Measurements from ENCODE around the gene UBAC2. TPM values are rescaled to one million over a fixed set of nuclear protein-coding genes. Genes with fewer than 3 reads are reported as not detected.

The UBAC2 gene
- total RNA-seq, 1 donor from 2014 or later: 87.7 TPM

DNA sequence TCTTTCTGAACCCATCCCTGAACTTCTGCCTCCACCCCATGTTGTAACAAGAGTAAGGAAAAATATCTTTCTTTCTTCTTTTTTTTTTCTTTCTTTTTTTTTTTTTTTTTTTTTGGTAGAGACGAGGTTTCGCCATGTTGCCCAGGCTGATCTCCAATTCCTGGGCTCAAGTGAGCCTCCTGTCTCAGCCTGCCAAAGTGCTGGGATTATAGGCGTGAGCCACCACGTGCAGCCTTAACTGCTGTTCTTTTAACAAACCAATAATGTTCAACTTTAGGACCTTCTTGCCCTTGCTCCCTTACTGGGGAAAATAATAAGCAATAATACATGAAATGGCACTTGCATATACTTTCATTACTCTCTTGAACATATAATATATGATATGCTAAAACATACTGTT lies 86.9 kb downstream of the UBAC2 start:
- no peak overlapping the region for H3K27ac Mint-ChIP-seq
- peaks cover 2% of the 10 kb centered on the region for H3K27me3 Mint-ChIP-seq (ENCODE audit: insufficient read depth, low read depth)
- H3K36me3 Mint-ChIP-seq: peaks cover 2% of the 10 kb centered on the region

DNA sequence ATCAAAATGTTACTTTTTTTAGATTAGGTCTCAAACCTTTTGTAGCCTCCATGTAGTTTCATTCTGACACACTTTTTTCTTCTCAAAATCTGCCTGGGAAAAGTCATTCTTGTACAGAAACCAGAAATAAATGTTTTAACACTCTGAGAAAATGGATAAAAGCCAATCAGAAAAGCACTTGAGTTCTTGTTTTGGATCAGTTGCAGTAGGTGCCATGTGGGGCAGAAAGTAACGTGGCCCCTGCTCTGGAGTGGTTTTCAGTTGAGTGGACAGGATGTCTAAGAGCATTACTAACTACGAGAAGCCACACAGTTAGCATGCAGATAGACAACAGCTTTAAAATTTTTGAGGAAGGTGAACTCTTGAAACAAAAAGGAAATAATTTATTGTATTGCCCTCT lies 87.4 kb downstream of the UBAC2 start:
- DNase-seq (ENCODE audit: low spot score): no peak
- no peak overlapping the region for H3K4me3 Mint-ChIP-seq
- H3K27me3 Mint-ChIP-seq (ENCODE audit: insufficient read depth, low read depth): peaks cover 2% of the 10 kb centered on the region
- peaks cover 9% of the 10 kb centered on the region for H4K20me1 ChIP-seq (ENCODE audit: low read depth)
- H3K36me3 Mint-ChIP-seq: peaks cover 2% of the 10 kb centered on the region
- no peaks in the 10 kb centered on the region for H3F3A ChIP-seq (ENCODE audit: low read depth)
- H3K9me3 Mint-ChIP-seq: no peaks in the 10 kb centered on the region
- TF ChIP-seq CTCF (IDR thresholded peaks at IDR 0.05) (no peak), EZH2phosphoT487 (IDR thresholded peaks at IDR 0.05) (no peak)
- no peaks in the 10 kb centered on the region for H3K4me1 ChIP-seq
- H3K36me3 ChIP-seq: no peaks in the 10 kb centered on the region
- H3K27ac Mint-ChIP-seq: no peak overlapping the region
- H3K9me3 ChIP-seq (ENCODE audit: low read depth): no peaks in the 10 kb centered on the region
- H3K4me2 ChIP-seq: no peak overlapping the region
- no peaks in the 10 kb centered on the region for H3K27me3 ChIP-seq
- H3K79me2 ChIP-seq (ENCODE audit: low read depth): no peaks in the 10 kb centered on the region
- no peak overlapping the region for H2AFZ ChIP-seq (replicated peaks)
- H3K4me1 Mint-ChIP-seq: no peaks in the 10 kb centered on the region
- H3K4me3 ChIP-seq: no peak overlapping the region
- no peak overlapping the region for H3K27ac ChIP-seq
- no peak overlapping the region for H3K9ac ChIP-seq

More for the DNA sequence above, 86.9 kb downstream of the UBAC2 start:
- Mint-ChIP-seq H3K4me3 (no peak overlapping the region), H3K9me3 (no peaks in the 10 kb centered on the region), H3K4me1 (no peaks in the 10 kb centered on the region)
- Histone ChIP-seq H3K9ac (no peak overlapping the region), H3K4me1 (no peaks in the 10 kb centered on the region), H3K27ac (no peak overlapping the region), H2AFZ (replicated peaks) (no peak overlapping the region), H3K4me2 (no peak overlapping the region), H3F3A (ENCODE audit: low read depth) (no peaks in the 10 kb centered on the region), H3K27me3 (no peaks in the 10 kb centered on the region), H3K36me3 (no peaks in the 10 kb centered on the region), H3K4me3 (no peak overlapping the region), H3K9me3 (ENCODE audit: low read depth) (no peaks in the 10 kb centered on the region), H3K79me2 (ENCODE audit: low read depth) (no peaks in the 10 kb centered on the region), H4K20me1 (ENCODE audit: low read depth) (peaks cover 9% of the 10 kb centered on the region)
- DNase-seq (ENCODE audit: low spot score): no peak
- TF ChIP-seq EZH2 (IDR thresholded peaks at IDR 0.05) (no peak), EZH2phosphoT487 (IDR thresholded peaks at IDR 0.05) (no peak), CTCF (IDR thresholded peaks at IDR 0.05) (no peak)

DNA sequence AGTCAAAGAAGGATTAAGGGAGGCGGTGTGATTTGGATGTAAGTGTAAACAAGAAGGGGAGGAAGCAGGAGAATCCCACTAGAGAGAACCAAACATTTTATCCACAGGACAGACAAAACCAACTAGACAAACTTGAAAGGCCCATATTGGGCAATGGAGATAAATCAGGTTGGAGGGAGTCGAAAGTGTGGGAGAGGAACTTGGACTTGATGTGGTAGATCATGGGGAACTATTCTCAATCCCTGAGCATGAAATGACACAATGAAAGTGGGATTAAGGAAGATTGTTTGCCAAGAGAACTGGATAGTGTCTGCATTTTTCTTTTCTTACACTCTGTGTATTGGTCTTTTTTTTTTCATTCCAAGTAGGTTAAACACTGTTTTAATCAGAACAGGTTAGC lies 88.6 kb downstream of the UBAC2 start:
- no peak for DNase-seq (ENCODE audit: low spot score)
- H2AFZ ChIP-seq (replicated peaks): no peak overlapping the region
- H3K27ac Mint-ChIP-seq: no peak overlapping the region

More for the DNA sequence above, 88.6 kb downstream of the UBAC2 start:
- Mint-ChIP-seq H3K9me3 (no peaks in the 10 kb centered on the region), H3K4me1 (no peaks in the 10 kb centered on the region), H3K4me3 (no peak overlapping the region), H3K27me3 (ENCODE audit: insufficient read depth, low read depth) (peaks cover 2% of the 10 kb centered on the region), H3K36me3 (peaks cover 2% of the 10 kb centered on the region)
- no peak overlapping the region for H3K4me2 ChIP-seq
- no peaks in the 10 kb centered on the region for H3K27me3 ChIP-seq
- no peaks in the 10 kb centered on the region for H3K9me3 ChIP-seq (ENCODE audit: low read depth)
- no peak overlapping the region for H3K27ac ChIP-seq
- H3K9ac ChIP-seq: no peak overlapping the region
- H4K20me1 ChIP-seq (ENCODE audit: low read depth): peaks cover 9% of the 10 kb centered on the region
- no peak overlapping the region for H3K4me3 ChIP-seq
- no peaks in the 10 kb centered on the region for H3K4me1 ChIP-seq
- no peak for TF ChIP-seq EZH2phosphoT487 (IDR thresholded peaks at IDR 0.05)
- TF ChIP-seq EZH2 (IDR thresholded peaks at IDR 0.05): no peak
- no peak for TF ChIP-seq CTCF (IDR thresholded peaks at IDR 0.05)
- no peaks in the 10 kb centered on the region for H3F3A ChIP-seq (ENCODE audit: low read depth)
- no peaks in the 10 kb centered on the region for H3K79me2 ChIP-seq (ENCODE audit: low read depth)
- H3K36me3 ChIP-seq: no peaks in the 10 kb centered on the region

All from neural progenitor cell (in vitro differentiated cells).